SK-N-SH treated with all-trans-retinoic acid at 6 μM for 48 hours (cell line): Measurements from ENCODE around the gene SI.

ENCODE experiments used
- ARNTL ChIP-seq: fragments of 450-650 bp; formaldehyde crosslinking; IDR thresholded peaks from 2 replicates; pipeline ENCODE4 v1.5.0; 2020; ENCODE audit warnings: low read depth, mild to moderate bottlenecking, moderate library complexity, borderline replicate concordance
- CSRNP3 ChIP-seq: fragments of 250-450 bp; sonication (Bioruptor Pico); IDR thresholded peaks from 2 replicates; pipeline ENCODE4 v1.5.1; 2021; ENCODE audit warnings: mild to moderate bottlenecking, moderate library complexity
- POU6F1 ChIP-seq: fragments of 250-450 bp; sonication (Bioruptor Pico); IDR thresholded peaks from 2 replicates; pipeline ENCODE4 v1.8.0; 2021; ENCODE audit warnings: low read depth, mild to moderate bottlenecking, moderate library complexity, borderline replicate concordance
- ZC3H10 ChIP-seq: fragments of 250-450 bp; sonication (Bioruptor Pico); IDR thresholded peaks from 2 replicates; pipeline ENCODE4 v1.5.1; 2021; ENCODE audit warnings: mild to moderate bottlenecking, moderate library complexity
- ZFP3 ChIP-seq: fragments of 250-450 bp; sonication (Bioruptor Pico); IDR thresholded peaks from 2 replicates; pipeline ENCODE4 v1.5.0; 2020; ENCODE audit warnings: mild to moderate bottlenecking, moderate library complexity
- TF ChIP-seq, protein P1 (sequence below): fragments of 250-450 bp; sonication (Bioruptor Pico); IDR thresholded peaks from 2 replicates; pipeline ENCODE4 v1.5.1; 2020; ENCODE audit warnings: low read depth, mild to moderate bottlenecking, moderate library complexity
- TF ChIP-seq, protein P2 (sequence below): fragments of 250-450 bp; sonication (Bioruptor Pico); IDR thresholded peaks from 2 replicates; pipeline ENCODE4 v1.5.0; 2020; ENCODE audit warnings: mild to moderate bottlenecking, moderate library complexity

DNA sequence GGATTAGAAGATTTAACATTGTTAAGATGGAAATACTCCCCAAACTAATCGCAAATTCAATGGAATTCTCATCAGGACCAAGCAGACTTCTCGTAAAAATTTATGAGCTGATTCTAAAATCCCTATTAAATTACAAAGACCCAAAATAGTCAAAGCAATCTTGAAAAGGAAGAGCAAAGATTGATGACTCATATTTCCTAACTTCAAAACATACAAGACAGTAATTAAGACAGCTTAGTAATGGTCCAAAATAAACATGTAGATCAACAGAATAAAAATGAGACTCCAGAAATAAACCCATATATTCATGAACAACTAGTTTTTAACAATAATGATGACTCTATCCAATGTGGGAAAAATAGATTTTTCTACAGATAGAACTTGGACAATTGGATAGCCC lies 148.7 kb downstream of the SI start:
- TF ChIP-seq ARNTL (CRISPR knock-in tag), result no peak
- TF ChIP-seq, protein P1, sequence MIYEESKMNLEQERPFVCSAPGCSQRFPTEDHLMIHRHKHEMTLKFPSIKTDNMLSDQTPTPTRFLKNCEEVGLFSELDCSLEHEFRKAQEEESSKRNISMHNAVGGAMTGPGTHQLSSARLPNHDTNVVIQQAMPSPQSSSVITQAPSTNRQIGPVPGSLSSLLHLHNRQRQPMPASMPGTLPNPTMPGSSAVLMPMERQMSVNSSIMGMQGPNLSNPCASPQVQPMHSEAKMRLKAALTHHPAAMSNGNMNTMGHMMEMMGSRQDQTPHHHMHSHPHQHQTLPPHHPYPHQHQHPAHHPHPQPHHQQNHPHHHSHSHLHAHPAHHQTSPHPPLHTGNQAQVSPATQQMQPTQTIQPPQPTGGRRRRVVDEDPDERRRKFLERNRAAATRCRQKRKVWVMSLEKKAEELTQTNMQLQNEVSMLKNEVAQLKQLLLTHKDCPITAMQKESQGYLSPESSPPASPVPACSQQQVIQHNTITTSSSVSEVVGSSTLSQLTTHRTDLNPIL (CRISPR knock-in tag), result no peak
- TF ChIP-seq POU6F1 (CRISPR knock-in tag), result no peak
- no peak for TF ChIP-seq ZC3H10 (CRISPR knock-in tag)
- TF ChIP-seq ZFP3, result no peak
- TF ChIP-seq CSRNP3 (CRISPR knock-in tag), result no peak
- TF ChIP-seq, protein P2, sequence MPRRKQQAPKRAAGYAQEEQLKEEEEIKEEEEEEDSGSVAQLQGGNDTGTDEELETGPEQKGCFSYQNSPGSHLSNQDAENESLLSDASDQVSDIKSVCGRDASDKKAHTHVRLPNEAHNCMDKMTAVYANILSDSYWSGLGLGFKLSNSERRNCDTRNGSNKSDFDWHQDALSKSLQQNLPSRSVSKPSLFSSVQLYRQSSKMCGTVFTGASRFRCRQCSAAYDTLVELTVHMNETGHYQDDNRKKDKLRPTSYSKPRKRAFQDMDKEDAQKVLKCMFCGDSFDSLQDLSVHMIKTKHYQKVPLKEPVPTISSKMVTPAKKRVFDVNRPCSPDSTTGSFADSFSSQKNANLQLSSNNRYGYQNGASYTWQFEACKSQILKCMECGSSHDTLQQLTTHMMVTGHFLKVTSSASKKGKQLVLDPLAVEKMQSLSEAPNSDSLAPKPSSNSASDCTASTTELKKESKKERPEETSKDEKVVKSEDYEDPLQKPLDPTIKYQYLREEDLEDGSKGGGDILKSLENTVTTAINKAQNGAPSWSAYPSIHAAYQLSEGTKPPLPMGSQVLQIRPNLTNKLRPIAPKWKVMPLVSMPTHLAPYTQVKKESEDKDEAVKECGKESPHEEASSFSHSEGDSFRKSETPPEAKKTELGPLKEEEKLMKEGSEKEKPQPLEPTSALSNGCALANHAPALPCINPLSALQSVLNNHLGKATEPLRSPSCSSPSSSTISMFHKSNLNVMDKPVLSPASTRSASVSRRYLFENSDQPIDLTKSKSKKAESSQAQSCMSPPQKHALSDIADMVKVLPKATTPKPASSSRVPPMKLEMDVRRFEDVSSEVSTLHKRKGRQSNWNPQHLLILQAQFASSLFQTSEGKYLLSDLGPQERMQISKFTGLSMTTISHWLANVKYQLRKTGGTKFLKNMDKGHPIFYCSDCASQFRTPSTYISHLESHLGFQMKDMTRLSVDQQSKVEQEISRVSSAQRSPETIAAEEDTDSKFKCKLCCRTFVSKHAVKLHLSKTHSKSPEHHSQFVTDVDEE (CRISPR knock-in tag), result no peak
